ENCODE data around the gene IL18. TPM values are rescaled to one million over a fixed set of nuclear protein-coding genes. Genes with fewer than 3 reads are reported as not detected.

IL18 gene
- total and polyA plus RNA-seq, 9 of the 15 experiments (the other 6 are each of a cell fraction or from before 2014, with no cell fraction given): 4.1 to 10.0 (median 6.1) TPM

- H3K9ac ChIP-seq (ENCODE audit: insufficient read depth in 1 of 2, low read depth in 2 of 2, low read length in 2 of 2): no peak overlapping the region
- no peak overlapping the region for H3K4me2 ChIP-seq (ENCODE audit: insufficient read depth, low read length)
- no peaks in the 10 kb centered on the region for H3K9me1 ChIP-seq (ENCODE audit: control insufficient read depth, insufficient read depth, low read length)
- in situ Hi-C loops (cut with MboI) (no loop called here), intact Hi-C loops (cut with micrococcal nuclease) (no loop called here)
- peaks cover 13% of the 10 kb centered on the region for H3K36me3 ChIP-seq (ENCODE audit: control insufficient read depth, insufficient read depth, low read length)
- CTCF ChIA-PET (ENCODE audit: low intra/inter-chr PET ratio): interaction anchor here (0.6 kb wide), 1 partner anchor 180 kb away, joined by 3 read pairs; no protein-coding TSS in a partner anchor
- no peak overlapping the region for H3K27ac ChIP-seq (ENCODE audit: extremely low read depth, low read depth, low read length)
- DNase-seq (ENCODE audit: extremely low read depth in 1 of 4, low spot score in 3 of 4) (no peak), FAIRE-seq (no peak), ATAC-seq (no peak)
- 34% methylated on average over 2 of the region's 2 CpGs for WGBS (ENCODE audit: insufficient coverage, low coverage, missing lambda C conversion rate)
- H3K27me3 ChIP-seq (ENCODE audit: control insufficient read depth in 2 of 2, insufficient read depth in 2 of 2, low read length in 2 of 2): no peaks in the 10 kb centered on the region
- no peak overlapping the region for H3K4me3 ChIP-seq
- BruUV-seq (replicated peaks): no TSS peak
- no peaks in the 10 kb centered on the region for H3K9me3 ChIP-seq (replicated peaks; ENCODE audit: control insufficient read depth, insufficient read depth, low read depth, low read length)
- no peak overlapping the region for H2AFZ ChIP-seq (ENCODE audit: low read depth, low read length)
- H3K79me2 ChIP-seq (ENCODE audit: control insufficient read depth, insufficient read depth, low read length): no peaks in the 10 kb centered on the region
- H3K4me1 ChIP-seq (replicated peaks in 1 of 2; ENCODE audit: control insufficient read depth in 2 of 2, insufficient read depth in 2 of 2, low read length in 2 of 2): peaks cover 12 to 14% of the 10 kb centered on the region in 2 experiments; a peak in 4 of 5 replicates
- peaks cover 5% of the 10 kb centered on the region; the same call in 1 of the 2 replicates for H4K20me1 ChIP-seq (replicated peaks; ENCODE audit: control insufficient read depth, insufficient read depth, low read length)
- POLR2A ChIA-PET: interaction anchor here (1.3 kb wide), 1 partner anchor 9 kb away, joined by 3 read pairs; no protein-coding TSS in a partner anchor
- no peak for TF ChIP-seq E4F1 (CRISPR knock-in tag; IDR thresholded peaks at IDR 0.05; ENCODE audit: borderline replicate concordance)
- TF ChIP-seq, protein P1, sequence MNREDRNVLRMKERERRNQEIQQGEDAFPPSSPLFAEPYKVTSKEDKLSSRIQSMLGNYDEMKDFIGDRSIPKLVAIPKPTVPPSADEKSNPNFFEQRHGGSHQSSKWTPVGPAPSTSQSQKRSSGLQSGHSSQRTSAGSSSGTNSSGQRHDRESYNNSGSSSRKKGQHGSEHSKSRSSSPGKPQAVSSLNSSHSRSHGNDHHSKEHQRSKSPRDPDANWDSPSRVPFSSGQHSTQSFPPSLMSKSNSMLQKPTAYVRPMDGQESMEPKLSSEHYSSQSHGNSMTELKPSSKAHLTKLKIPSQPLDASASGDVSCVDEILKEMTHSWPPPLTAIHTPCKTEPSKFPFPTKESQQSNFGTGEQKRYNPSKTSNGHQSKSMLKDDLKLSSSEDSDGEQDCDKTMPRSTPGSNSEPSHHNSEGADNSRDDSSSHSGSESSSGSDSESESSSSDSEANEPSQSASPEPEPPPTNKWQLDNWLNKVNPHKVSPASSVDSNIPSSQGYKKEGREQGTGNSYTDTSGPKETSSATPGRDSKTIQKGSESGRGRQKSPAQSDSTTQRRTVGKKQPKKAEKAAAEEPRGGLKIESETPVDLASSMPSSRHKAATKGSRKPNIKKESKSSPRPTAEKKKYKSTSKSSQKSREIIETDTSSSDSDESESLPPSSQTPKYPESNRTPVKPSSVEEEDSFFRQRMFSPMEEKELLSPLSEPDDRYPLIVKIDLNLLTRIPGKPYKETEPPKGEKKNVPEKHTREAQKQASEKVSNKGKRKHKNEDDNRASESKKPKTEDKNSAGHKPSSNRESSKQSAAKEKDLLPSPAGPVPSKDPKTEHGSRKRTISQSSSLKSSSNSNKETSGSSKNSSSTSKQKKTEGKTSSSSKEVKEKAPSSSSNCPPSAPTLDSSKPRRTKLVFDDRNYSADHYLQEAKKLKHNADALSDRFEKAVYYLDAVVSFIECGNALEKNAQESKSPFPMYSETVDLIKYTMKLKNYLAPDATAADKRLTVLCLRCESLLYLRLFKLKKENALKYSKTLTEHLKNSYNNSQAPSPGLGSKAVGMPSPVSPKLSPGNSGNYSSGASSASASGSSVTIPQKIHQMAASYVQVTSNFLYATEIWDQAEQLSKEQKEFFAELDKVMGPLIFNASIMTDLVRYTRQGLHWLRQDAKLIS (CRISPR knock-in tag; IDR thresholded peaks at IDR 0.05): no peak
- no peak for TF ChIP-seq RB1 (IDR thresholded peaks at IDR 0.05; ENCODE audit: low read depth)
- TF ChIP-seq HOMEZ (CRISPR knock-in tag; IDR thresholded peaks at IDR 0.05): no peak
- TF ChIP-seq SRF (CRISPR knock-in tag; IDR thresholded peaks at IDR 0.05): no peak
- no peak for TF ChIP-seq CREM (IDR thresholded peaks at IDR 0.05; ENCODE audit: low read depth)
- no peak for TF ChIP-seq RBM17 (IDR thresholded peaks at IDR 0.05; ENCODE audit: borderline replicate concordance, low read depth, low read length)
- TF ChIP-seq ATF2 (CRISPR knock-in tag; IDR thresholded peaks at IDR 0.05): no peak
These were observed 63.4 kb downstream of the IL18 start for GRCh38 chr11:112100462-112100861.
